PC-9 (cell line): ENCODE data around the gene GNB3. TPM values are rescaled to one million over a fixed set of nuclear protein-coding genes. Genes with fewer than 3 reads are reported as not detected.

Source experiments
- BruUV-seq: library from RNA; stranded (reverse); fragments of 400-500 nt; replicated peaks from 2 replicates; lab custom pipeline; 2021; lab: Mats Ljungman, UMichigan
- CTCF ChIA-PET: fragments of 300-600 bp; sonication (Branson Sonifier 250); formaldehyde crosslinking; loops from one replicate; lab custom pipeline; 2022; ENCODE audit warnings: antibody characterized with exemption; lab: Charles Lee
- POLR2A ChIA-PET: fragments of 300-600 bp; sonication (Branson Sonifier 250); formaldehyde crosslinking; loops from one replicate; lab custom pipeline; 2022; ENCODE audit warnings: antibody characterized with exemption; ENCODE audit not compliant: unreplicated experiment; lab: Charles Lee
- DNase-seq, 2 experiments: peaks; one replicate each; pipeline versions ENCODE4 v3.0.0 to v3.0.0-alpha.2; 2015 to 2022; ENCODE audit warnings: mixed read lengths in 1 of 2
- H2AFZ ChIP-seq: fragments of 200-600 bp; sonication (generic); 2 replicates; pipeline ENCODE4 v1.8.1; 2017; ENCODE audit warnings: antibody characterized with exemption
- H3F3A ChIP-seq: fragments of 200-600 bp; sonication (generic); 2 replicates; pipeline ENCODE4 v1.8.1; 2017; ENCODE audit warnings: antibody characterized with exemption, mild to moderate bottlenecking, low read depth; ENCODE audit not compliant: insufficient read depth
- H3K27ac ChIP-seq: fragments of 200-600 bp; sonication (generic); 2 replicates; pipeline ENCODE4 v1.6.1; 2016; ENCODE audit warnings: mixed run types
- H3K27me3 ChIP-seq: fragments of 200-600 bp; sonication (generic); 2 replicates; pipeline ENCODE4 v1.6.1; 2016; ENCODE audit warnings: low read depth, mixed run types; ENCODE audit not compliant: insufficient read depth
- H3K36me3 ChIP-seq: fragments of 200-600 bp; sonication (generic); 2 replicates; pipeline ENCODE4 v1.6.1; 2016; ENCODE audit warnings: low read depth, mixed run types
- H3K4me1 ChIP-seq: fragments of 200-600 bp; sonication (generic); replicated peaks from 2 replicates; pipeline ENCODE4 v1.6.1; 2016; ENCODE audit warnings: mixed run types; ENCODE audit not compliant: insufficient read depth
- H3K4me2 ChIP-seq: fragments of 200-600 bp; sonication (generic); 2 replicates; pipeline ENCODE4 v1.6.1; 2017; ENCODE audit warnings: mixed run types
- H3K4me3 ChIP-seq: fragments of 200-600 bp; sonication (generic); 2 replicates; pipeline ENCODE4 v1.6.1; 2016; ENCODE audit warnings: mixed run types
- H3K79me2 ChIP-seq: fragments of 200-600 bp; sonication (generic); 2 replicates; pipeline ENCODE4 v1.6.1; 2017; ENCODE audit warnings: low read depth, mixed run types
- H3K9me2 ChIP-seq: fragments of 200-600 bp; sonication (generic); 2 replicates; pipeline ENCODE4 v1.8.1; 2017; ENCODE audit warnings: mild to moderate bottlenecking; ENCODE audit not compliant: insufficient read depth
- H3K9me3 ChIP-seq: fragments of 200-600 bp; sonication (generic); 2 replicates; pipeline ENCODE4 v1.8.1; 2016; ENCODE audit warnings: low read depth; ENCODE audit not compliant: insufficient read depth
- H4K20me1 ChIP-seq: fragments of 200-600 bp; sonication (generic); 2 replicates; pipeline ENCODE4 v1.8.1; 2017; ENCODE audit not compliant: insufficient read depth
- CTCF ChIP-seq: fragments of 200-600 bp; sonication (generic); conservative IDR thresholded peaks from 2 replicates; pipeline ENCODE4 v1.6.1; 2017; ENCODE audit warnings: mixed run types, antibody characterized with exemption, mild to moderate bottlenecking, moderate library complexity
- EZH2 ChIP-seq: fragments of 200-600 bp; sonication (generic); IDR thresholded peaks from 2 replicates; pipeline ENCODE4 v1.8.0; 2017; ENCODE audit warnings: antibody characterized with exemption, low read depth
- intact Hi-C: fragments of 100-400 bp; cut with micrococcal nuclease; formaldehyde crosslinking; loops from one replicate; pipeline ENCODE4 v1.10.0; 2022; ENCODE audit not compliant: unreplicated experiment
- total RNA-seq: library from RNA; stranded (reverse); gene quantifications from 2 replicates; pipeline ENCODE4 v1.2.3, GENCODE V29; 2021

GNB3 gene
- total RNA-seq, 1 experiment from 2014 or later: not detected

GRCh38 chr12:6843118-6843902 lies 2.6 kb downstream of the GNB3 start:
- H2AFZ ChIP-seq: no peak overlapping the region
- DNase-seq: peak in 1 of 2 experiments; percentile 32
- peaks cover 20% of the 10 kb centered on the region; the same call in 1 of the 2 replicates for H3F3A ChIP-seq
- no peaks in the 10 kb centered on the region for H3K36me3 ChIP-seq
- ChIA-PET CTCF (interaction anchor here (0.6 to 1.2 kb wide), 3 partner anchors 8 to 48 kb away, joined by 6 to 18 read pairs (median 7); partner anchors contain the start of gene GPR162), POLR2A (interaction anchor here (0.6 kb wide), 4 partner anchors 10 to 742 kb away, joined by 6 to 24 read pairs (median 7); no protein-coding TSS in a partner anchor)
- H3K27me3 ChIP-seq: no peaks in the 10 kb centered on the region; the same call in 1 of the 2 replicates
- no peak overlapping the region for H3K27ac ChIP-seq
- TF ChIP-seq EZH2 (no peak), CTCF (no peak)
- BruUV-seq: no TSS peak
- no peaks in the 10 kb centered on the region for H3K4me1 ChIP-seq
- intact Hi-C loops: no loop called here
- no peaks in the 10 kb centered on the region for H3K79me2 ChIP-seq
- H3K4me3 ChIP-seq: no peak overlapping the region
- H3K9me2 ChIP-seq: no peaks in the 10 kb centered on the region
- H4K20me1 ChIP-seq: no peaks in the 10 kb centered on the region
- no peaks in the 10 kb centered on the region for H3K9me3 ChIP-seq
- no peak overlapping the region for H3K4me2 ChIP-seq

- Histone ChIP-seq H2AFZ (no peak overlapping the region), H3K4me3 (no peak overlapping the region), H3K27me3 (no peaks in the 10 kb centered on the region), H3F3A (peaks cover 21% of the 10 kb centered on the region; the same call in 1 of the 2 replicates), H3K79me2 (peaks cover 12% of the 10 kb centered on the region), H3K4me1 (peaks cover 8% of the 10 kb centered on the region), H3K4me2 (no peak overlapping the region), H3K9me3 (no peaks in the 10 kb centered on the region), H3K27ac (no peak overlapping the region), H3K36me3 (no peaks in the 10 kb centered on the region), H3K9me2 (no peaks in the 10 kb centered on the region), H4K20me1 (no peaks in the 10 kb centered on the region)
- ChIA-PET POLR2A (no interaction called here), CTCF (no interaction called here)
- intact Hi-C loops: no loop called here
- TF ChIP-seq CTCF: no peak
- no peak for TF ChIP-seq EZH2
- no peak for DNase-seq
- BruUV-seq: no TSS peak
These were observed 4.7 kb downstream of the GNB3 start for GRCh38 chr12:6845395-6845794.

GRCh38 chr12:6846316-6846869 lies 5.7 kb downstream of the GNB3 start:
- no TSS peak for BruUV-seq
- Histone ChIP-seq H3K4me3 (no peak overlapping the region), H4K20me1 (no peaks in the 10 kb centered on the region), H3K9me2 (no peaks in the 10 kb centered on the region), H3F3A (peaks cover 23% of the 10 kb centered on the region; the same call in 1 of the 2 replicates), H3K27me3 (no peaks in the 10 kb centered on the region), H3K36me3 (no peaks in the 10 kb centered on the region), H3K4me2 (no peak overlapping the region), H3K27ac (no peak overlapping the region), H3K79me2 (peaks cover 19% of the 10 kb centered on the region), H3K9me3 (no peaks in the 10 kb centered on the region), H2AFZ (no peak overlapping the region), H3K4me1 (peaks cover 12% of the 10 kb centered on the region)
- ChIA-PET CTCF (no interaction called here), POLR2A (no interaction called here)
- TF ChIP-seq CTCF (no peak), EZH2 (no peak)
- intact Hi-C loops: no loop called here
- no peak for DNase-seq
